NCI-H146 treated with DMSO at 0.1 percent for 48 hours (cell line): Measurements from ENCODE around the gene SPSB1.

Source experiments
- DNase-seq: peaks from one replicate; lab custom pipeline; 2025; ENCODE audit not compliant: unreplicated experiment; lab: John Stamatoyannopoulos, UW

The SPSB1 gene

DNA sequence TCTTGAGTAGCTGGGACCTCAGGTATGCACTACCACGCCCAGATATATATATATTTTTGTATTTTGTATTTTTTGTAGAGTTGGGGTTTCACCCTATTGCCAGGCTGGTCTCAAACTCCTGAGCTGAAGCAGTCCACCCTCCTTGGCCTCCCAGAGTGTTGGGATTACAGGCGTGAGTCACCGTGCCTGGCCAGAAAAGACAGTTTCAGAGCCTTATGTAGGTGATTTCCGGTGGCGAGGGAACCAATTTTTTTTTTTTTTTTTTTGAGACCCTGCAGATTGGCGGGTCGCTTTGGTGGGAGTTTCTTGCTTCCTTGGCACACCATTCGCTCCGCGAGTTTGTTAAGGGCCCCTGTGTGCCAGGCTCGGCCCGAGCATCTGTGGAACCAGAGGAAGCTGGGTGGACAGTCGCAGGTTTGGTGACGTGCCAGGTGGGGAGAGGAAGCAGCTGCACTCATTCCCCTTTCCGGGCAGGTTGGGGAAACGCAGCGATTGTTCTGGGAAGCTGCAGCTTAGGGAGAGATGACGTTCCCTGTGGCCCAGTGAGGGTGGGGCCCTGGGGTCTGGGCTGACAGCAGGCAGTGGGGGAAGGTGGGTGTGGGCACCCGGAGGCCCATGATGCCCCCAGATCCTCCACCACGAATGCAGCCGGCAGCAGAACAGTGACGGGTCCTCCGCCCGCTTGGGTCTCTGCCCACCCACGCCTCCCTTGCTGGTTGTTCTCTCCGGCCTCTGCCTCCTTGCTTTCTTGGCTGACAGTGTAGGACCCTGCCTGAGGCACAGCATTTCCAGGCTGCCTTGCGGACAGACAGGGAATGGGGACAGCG lies 25.1 kb downstream of the SPSB1 start:
- DNase-seq, result no peak

DNA sequence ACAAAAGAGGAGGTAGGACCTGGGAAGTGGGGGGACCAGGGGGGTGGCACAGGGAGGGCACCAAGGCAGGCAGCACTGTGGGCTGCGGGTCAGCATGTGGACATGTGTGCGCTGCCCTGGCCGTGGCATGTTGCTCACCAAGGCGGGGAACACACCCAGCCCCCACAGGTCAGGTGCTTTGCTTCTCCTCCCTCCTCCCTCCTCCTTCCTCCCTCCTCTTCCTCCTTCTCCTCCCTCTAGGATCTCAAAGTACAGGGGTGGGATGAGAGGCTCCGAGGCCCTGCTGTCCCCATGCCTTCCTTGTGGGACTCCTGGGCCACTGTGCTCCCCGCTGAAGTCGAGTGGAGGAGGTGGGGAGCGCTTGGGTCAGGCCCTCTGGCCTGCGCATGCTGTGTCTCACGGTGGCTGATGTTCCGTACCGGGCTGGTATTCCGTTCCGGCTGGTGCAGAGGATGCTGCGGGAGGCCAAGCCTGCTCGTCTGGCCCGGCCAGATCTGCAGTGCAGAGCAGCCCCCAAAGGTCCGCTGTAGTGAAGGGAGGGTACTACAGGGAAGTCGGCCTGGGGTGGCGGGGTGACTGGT lies 26.6 kb downstream of the SPSB1 start:
- DNase-seq, result no peak

DNA sequence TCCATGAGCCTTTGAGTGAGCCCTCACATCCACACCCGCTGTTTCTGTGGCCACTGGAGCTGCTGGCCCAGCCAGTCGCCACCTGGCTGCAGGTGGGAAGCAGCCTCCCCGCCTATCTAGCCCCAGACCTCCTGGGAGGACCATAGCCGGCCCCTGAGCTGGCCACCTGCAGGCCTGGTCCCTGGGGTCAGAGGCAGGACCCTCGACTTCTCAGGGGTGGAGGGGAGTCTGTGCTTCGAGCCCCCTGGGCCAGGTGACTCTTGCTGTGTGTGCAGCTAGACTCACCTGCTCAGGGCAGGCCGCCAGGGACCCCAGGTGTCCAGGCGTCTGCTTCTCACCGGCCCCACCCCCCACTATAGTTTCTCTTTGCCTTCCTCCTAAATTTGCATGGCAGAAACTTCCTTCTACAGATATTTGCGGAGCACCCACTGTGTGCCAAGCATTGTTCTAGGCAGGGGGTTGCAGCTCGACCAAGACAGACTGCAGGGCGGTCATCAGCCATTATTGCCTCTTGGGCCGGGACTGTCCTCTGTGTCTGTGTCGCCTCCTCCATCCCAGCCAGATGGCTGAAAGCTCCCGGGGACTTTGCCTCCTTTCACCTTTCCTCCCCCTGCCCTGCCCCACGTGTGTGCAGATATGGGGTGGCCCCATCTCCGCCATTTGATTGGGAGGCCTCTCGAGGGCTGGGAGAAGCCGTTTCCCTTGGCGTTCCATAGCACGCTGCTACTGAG lies 27.3 kb downstream of the SPSB1 start:
- DNase-seq, result no peak

DNA sequence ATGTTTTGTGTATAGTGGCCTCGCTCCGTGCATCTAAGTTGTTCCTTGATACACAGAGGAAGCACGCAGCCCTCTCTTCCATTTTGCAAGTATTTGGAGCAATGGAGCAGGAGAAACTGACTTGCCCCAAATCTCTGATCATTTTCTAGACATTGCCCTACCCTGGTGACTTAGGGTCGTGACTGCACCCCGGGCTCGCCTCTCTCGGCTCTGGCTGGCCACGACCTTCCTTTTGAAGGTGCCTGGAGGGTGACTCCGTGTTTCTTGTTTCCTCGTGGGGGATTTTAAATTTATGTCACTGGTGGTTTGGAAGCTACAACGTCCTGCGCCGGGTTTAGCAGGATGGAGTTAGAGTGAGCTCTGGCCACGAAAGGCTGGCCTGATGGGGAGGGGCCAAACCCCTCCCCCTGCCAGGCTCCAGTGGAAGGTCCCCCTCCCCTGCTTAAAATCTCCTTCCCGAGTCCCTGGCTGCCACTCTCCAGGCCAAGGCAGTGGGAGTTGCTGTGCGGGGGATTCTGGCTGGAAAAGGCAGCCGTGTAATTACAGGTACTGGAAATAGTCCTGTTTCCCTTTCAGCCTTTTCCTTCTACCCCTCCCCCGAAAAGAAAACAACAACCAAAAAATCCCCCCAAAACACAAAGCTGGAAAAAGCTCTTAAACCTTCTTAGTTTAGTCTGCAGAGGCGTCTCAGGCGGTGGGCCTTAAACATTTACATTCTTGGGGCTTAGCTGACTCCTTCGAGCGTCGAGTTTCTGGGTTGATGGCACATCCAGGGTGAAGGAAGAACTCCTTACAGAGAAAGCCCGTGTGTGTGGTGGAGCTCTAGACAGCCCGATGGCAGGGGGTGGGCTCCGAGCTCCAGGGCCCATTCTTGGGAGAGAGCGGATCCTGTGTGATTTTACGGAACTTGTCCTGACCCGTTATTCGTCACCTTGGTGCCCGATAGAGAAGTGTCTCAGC lies 28.1 kb downstream of the SPSB1 start:
- no peak for DNase-seq

DNA sequence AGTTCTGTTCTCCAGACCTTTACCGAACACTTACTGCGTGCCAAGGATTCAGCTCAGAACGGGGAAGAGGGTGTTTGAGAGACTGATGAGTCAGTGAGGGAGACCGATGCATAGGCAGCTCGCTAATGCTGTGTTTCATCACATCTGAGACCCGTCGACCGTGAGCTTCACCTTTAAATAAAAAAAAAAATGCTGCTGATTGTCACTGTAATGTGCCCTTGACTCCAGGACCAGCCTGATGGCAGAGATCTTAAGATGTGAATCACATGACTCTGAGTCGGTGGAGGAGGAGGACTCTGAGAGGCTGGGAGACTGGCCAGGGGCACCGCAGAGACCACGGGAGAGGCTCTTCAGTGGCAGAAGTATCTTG lies 28.8 kb downstream of the SPSB1 start:
- DNase-seq, result no peak

DNA sequence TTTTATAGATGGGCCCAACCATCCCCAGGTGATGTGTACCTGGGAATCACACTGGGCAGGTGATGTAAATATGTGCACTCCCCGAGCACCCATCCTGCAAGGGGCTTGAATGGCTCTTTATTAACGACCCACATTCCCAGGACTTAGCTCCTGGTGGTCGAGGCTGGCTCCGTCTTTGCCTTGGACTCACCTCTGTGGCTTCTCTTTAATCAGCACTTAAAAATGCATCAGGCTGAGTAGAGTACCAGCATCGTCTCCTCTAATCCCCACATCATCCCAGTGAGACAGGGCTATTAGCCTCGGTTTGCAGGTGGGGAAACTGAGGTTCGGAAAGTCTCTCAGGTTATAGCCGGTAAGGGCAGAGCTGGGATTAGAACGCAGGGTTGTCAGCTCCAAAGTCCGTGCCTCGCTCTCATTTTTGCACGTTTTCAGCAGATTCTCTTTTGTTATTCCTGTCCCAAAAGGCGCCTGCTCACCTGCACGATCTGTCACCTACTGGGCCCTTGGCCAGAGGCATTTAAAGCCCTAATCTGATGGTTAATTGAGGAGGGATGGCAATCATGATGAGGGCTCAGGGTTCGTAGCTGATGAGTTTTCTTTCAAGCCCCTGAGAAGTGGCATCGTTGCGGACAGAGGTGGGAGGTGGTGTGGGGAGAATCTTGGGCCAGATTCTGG lies 29.4 kb downstream of the SPSB1 start:
- no peak for DNase-seq

DNA sequence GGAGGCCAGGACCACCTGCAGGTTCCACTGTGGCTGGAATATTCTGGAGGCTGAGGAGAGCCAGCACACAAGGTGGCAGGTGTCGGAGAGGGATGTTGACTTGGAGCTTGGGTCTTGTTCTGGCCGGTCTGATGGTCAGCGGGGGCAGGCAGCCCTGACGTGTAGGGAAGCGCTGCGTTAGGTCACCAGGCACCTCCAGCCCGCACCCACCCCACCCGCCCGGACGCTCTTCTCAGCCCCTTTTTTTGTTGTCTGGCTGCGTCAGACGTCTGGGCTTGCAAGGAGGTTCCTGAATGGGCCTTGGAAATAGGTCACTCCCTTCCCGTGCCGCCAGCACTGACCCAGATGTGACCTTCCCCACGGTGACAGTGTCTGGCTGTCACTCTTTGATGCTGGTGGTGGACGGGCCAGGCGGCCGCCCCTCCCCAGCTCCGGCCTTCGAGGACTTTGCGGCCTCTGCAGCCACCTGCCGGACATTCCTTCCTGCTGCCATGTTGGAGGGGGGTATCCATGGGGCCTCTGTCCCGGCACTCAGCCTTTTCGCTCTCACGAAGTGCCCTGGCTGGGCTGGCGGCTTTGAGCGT lies 30.1 kb downstream of the SPSB1 start:
- no peak for DNase-seq

DNA sequence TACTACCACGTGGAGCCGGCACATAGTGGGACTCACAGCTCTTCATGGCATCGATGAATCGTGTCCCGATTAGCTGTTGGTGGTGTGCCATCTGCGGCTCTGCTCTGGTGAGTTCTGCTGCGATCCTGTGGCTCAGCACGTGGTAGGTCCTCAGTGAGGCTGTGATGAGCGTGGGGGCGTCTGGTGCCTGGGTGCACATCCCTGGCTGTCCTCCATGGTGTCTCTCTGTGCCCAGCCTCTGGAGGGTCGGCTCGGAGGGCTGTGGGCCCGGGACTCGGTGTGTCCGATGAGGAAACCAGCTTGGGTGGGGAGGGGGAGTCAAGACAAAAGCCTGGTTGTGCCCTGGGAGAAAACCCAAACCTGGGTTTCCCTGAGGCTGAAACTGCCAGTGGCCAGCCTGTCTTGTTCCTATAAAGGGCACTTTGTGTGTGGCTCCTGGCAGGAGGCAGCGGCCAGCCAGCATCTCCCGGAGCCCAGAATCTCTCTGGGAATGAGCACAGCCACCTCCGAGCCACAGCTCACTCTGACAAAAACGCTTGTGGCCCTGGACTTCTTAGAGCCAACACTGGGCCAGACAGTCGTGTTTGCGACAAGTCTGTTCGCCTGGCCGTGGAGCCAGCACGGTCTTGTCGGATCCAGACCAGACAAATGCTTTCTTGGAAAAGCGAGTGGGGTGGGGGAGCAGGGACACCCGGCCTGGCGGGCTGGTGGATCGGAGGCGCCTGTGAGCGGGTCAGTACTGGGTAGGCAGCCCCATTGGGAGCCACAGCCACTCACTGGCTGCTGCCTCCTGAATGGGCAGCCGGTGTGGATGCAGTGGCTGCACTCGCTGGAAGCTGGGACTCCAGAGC lies 31.8 kb downstream of the SPSB1 start:
- no peak for DNase-seq

DNA sequence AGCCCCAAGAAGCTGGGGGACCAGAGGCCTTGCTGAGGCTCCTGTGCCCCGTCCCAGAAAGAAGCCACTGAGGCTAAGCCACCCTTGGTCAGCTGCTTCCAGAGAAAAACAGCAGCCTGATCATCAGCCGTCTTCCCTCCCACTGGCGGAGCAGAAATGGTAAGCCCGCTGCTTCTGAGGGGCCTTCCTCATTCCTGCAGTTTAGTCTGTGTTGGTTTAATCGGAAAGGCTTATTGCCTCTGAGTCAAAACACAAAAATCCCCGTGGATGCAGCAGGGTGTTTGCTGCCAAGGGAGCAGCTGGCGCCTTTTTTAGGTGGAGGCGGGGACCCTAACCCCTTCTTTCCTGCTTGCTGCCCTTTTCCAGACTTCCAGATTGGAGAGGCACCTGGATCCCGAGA lies 33.9 kb downstream of the SPSB1 start:
- no peak for DNase-seq

DNA sequence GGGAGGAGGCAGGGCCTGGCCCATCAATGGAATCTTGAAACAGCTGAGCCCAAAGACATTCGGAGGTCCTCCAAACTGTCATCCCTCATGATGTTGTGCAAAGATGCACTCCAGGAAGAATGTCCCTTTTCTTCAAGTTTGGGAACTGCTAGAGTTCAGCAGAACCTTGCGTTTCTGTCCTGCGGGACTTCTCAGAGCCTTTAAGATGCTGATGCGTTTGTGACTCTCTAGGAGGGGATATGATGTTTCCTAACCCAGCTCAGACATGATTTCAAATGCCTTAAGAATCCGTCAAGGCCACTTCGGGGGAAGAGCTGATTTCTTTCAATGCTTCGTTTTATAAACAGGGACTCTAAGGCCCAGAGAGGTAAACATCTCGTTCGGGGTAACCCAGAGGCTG lies 35.5 kb downstream of the SPSB1 start:
- DNase-seq, result no peak

DNA sequence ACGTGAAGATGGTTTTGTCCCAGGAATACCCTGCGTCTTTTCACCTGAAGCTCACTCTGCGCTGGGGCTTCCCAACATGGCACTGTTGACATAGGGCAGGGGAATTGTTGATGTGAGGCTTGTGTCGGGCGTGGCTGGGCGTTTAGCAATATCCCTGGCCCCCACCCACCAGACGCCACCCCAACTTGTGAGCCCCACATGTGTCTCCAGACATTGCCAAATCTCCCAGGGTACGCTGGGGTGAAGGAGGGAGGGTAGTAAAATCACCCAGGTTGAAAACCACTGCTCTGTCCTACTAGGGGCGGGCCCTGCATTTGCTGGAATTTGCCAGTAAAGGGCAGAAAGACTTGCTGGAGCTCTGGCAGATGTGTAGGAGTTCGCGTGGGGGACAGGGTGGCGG lies 36.0 kb downstream of the SPSB1 start:
- no peak for DNase-seq

DNA sequence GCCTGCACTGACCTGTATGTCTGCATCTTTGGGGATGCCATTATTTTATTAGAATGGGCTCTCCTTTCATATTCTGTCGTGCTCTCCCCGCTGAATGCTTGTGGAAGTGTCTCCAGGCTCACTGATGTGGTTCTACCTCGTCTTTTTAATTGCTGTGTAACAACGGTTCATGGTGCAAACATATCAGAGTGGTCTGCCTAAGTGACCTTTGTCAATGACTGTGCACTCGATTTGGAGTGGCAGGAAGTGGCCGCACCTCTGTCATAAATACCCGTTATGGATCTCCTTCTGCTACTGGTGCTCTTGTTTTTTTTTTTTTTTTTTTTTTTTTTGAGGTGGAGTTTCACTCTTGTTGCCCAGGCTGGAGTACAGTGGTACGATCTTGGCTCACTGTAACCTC lies 38.3 kb downstream of the SPSB1 start:
- DNase-seq, result no peak

DNA sequence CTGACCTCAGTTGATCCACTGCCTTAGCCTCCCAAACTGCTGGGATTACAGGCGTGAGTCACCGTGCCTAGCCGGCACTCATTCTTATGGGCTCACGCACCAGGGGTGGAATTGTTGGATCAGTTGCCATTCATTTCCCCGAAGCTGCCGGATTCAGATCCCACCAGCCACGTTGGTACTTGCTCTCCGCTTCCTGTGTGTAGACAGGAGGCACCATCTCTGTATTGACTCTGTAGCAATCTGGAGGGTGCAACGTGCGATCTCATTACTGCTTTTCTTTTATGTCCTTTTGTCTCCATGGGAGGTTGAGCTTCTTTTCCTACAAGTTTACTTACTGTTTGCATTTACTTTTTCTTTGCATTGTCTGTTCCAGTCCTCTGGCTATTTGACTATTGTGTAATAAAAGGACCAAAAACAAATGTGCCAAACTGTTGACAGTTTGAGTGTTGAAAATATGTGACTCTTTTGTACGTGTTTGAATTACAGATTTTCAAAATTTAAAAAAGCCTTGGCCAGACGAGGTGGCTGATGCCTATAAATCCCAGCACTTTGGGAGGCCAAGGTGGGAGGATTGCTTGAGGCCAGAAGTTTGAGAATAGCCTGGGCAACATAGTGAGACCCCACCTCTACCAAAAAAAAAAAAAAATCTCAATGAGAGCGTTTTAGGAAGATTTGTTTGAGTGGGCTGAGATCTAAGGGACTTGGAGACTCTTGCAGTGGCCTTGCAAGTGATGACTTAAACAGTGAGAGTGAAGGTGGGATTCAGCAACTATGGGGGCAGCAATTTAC lies 39.1 kb downstream of the SPSB1 start:
- no peak for DNase-seq

DNA sequence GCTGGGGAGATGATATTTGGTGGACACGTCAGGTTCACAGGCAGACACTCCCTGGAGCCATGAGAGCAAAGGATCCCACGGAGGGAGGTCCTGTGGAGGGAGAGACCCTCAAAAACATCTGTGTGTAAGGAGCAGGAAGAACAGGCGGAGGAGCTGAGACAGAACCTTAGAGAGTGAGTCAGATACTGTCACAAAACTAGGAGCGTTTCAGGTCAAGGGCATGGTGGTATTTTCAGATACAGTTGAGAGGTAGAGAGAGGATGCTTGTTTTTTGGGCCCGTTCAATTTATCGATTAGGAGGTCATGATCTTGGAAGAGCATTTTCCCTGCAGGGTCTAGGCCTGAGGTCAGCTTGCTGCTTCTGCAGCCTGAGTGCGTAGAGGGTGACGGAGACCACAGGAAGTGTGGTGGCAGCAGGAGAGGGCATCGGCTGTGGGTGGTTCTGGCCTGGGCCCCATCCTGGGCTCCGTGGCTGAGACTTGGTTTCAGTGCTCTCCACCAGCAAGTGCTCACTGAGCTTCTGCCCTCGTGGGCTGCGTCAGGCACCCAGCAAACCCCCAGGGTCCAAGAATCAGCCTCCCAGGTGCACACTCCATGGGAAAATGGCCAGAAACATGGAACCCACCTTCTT lies 39.9 kb downstream of the SPSB1 start:
- DNase-seq, result no peak

DNA sequence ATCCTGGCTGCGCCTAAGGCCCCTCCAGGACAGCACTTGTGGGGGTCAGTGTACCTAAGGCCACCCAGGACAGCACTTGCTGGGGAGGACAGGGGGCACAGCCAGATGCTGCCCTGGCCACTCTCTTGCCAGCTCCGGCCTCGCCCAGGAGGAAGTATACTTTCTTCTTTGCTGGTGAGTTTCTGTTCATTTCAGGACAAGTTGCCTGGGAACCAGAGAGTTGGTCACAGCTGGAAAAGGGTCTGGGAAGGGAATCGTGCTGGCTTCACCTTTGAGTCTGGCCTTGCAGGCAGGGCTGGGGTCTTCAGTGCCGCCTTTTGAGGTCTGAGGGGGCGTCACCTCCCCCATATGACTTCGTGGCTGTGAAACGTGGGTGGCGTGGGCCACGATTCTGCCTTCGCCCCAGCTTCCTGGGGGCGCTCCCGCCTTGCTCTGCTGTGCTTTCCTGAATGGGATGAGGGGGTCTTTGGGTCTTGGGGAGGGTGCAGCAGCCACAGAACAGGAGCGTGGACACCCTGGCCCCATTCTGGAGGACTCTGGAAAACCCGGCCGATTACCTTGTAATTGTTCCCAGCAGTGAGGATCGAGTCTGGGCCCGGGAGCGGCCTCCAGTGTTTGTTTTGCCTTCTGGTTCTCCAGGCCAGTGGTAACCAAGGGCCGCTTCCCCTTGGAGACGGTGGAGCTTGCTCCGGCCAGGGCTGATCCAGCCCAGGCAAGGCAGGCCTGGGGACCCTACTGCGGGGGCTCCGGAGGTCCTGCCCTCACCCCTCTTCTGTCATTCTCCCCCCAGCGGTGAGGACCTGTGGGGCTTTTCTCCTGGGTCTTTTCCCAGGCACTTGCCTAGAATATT lies 45.9 kb downstream of the SPSB1 start:
- no peak for DNase-seq

DNA sequence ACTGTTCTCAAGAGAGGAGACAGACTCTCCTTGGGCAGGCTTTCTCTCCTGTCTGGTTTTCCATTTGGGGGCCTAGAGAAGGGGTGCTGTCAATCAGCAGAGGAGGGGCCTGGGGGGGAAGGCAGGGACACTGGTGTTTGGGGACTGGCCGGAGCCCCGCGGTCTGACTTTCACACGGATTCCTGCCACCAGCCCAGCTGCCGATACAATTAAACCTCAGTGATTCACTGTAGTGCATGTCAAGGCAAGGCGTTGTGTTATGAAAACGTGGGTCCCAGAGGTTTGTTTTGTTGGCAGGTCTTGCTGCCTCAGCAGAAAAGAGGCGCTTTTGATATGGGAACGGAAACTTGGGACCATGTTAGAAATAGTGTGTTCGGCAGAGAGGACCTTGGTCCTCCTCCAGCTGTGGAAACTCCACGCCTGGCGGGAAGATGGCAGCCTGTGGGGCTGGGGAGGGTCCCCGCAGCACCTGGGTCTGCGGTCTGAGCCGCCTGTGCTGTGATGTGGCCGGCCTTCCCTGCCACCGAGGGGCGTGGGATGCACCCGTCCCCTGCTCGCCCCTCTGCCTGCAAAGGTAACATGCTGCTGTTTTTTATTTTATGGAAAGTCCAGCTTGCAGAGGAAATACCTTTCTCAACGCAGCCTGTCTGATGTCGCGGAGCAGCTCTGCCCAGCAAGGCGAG lies 47.6 kb downstream of the SPSB1 start:
- no peak for DNase-seq

DNA sequence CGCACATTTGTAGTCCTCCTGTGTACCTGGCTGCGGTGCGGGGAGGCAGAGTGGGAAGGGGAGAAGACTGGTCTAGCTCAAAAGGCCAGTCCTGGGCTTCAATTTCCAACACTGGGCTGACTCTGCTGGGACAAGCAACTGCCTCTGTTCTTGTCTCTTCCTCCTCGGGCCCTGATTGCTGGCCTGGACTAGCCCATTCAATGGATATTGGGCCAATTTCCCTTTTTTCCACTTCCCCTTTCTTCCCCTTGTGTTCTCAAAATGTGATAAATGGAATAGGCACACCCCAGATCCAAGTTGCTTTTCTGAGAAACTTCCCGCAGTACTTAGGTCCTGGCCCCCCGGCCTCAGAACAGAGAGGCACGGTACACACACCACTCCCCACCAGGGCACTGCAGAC lies 48.2 kb downstream of the SPSB1 start:
- no peak for DNase-seq
